ENCODE results near the gene SRRM4.

DNA sequence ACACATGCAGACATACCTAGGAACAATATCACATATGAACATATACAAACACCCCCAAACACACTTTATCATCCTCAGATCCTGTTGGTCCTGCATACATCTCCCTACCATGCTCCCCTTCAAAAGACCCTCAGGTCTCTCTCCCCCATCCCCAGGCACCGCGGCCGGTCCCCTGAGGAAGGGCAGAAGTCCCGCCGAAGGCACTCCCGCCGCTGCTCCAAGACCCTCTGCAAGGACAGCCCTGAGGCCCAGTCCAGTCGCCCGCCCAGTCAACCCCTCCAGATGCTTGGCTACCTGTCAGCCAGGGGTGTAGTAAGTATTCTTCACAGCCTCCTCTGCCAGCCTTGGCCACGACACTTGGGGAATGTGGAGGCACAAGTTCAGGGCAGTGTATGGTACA, 149.2 kb downstream of the SRRM4 start:
- no peak for TF ChIP-seq CTCF (IDR thresholded peaks at IDR 0.05 in 2 of 3, conservative IDR thresholded peaks at IDR 0.05 in 1 of 3; ENCODE audit: borderline replicate concordance in 1 of 3, insufficient read depth in 1 of 3, low read depth in 2 of 3, low read length in 2 of 3)
- no peak for TF ChIP-seq EZH2 (IDR thresholded peaks at IDR 0.05)
- TF ChIP-seq SIN3A (IDR thresholded peaks at IDR 0.05; ENCODE audit: low read depth): no peak
- TF ChIP-seq CEBPB (IDR thresholded peaks at IDR 0.05; ENCODE audit: low read depth): no peak

Data from HCT116 (cell line).